Measurements from ENCODE around the gene VAV2. TPM values are rescaled to one million over a fixed set of nuclear protein-coding genes. Genes with fewer than 3 reads are reported as not detected.
"Not testable (repeated sequence)": the region's sequence is repeated elsewhere in the genome, so short reads cannot be mapped to it uniquely, and the experiment has no call there.

VAV2 gene
- total RNA-seq, 1 donor from 2014 or later = 52.0 TPM

GRCh38 chr9:133769511-133770075 lies 222.5 kb downstream of the VAV2 start:
- DNase-seq (ENCODE audit: low read depth) = no peak

- DNase-seq (ENCODE audit: low read depth) = no peak
Observed at GRCh38 chr9:133768859-133769510, 223.1 kb downstream of the VAV2 start.

- no peak for DNase-seq (ENCODE audit: low read depth)
Observed at GRCh38 chr9:133768371-133768858, 223.7 kb downstream of the VAV2 start.

GRCh38 chr9:133767625-133768024 lies 224.5 kb downstream of the VAV2 start:
- no peak for DNase-seq (ENCODE audit: low read depth)

GRCh38 chr9:133767008-133767407 lies 225.1 kb downstream of the VAV2 start:
- no peak for DNase-seq (ENCODE audit: low read depth)

- DNase-seq (ENCODE audit: low read depth) = not testable (repeated sequence)
Observed at GRCh38 chr9:133766234-133766633, 225.9 kb downstream of the VAV2 start.

GRCh38 chr9:133763272-133764183 lies 228.6 kb downstream of the VAV2 start:
- no peak for DNase-seq (ENCODE audit: low read depth)

GRCh38 chr9:133762488-133763271 lies 229.4 kb downstream of the VAV2 start:
- no peak for DNase-seq (ENCODE audit: low read depth)

GRCh38 chr9:133761641-133762248 lies 230.4 kb downstream of the VAV2 start:
- no peak for DNase-seq (ENCODE audit: low read depth)

GRCh38 chr9:133760713-133761290 lies 231.3 kb downstream of the VAV2 start:
- DNase-seq (ENCODE audit: low read depth) = no peak

GRCh38 chr9:133759946-133760345 lies 232.2 kb downstream of the VAV2 start:
- DNase-seq (ENCODE audit: low read depth) = no peak

GRCh38 chr9:133759146-133759900 lies 232.8 kb downstream of the VAV2 start:
- DNase-seq (ENCODE audit: low read depth) = no peak

GRCh38 chr9:133758228-133758627 lies 233.9 kb downstream of the VAV2 start:
- DNase-seq (ENCODE audit: low read depth) = no peak

- no peak for DNase-seq (ENCODE audit: low read depth)
Observed at GRCh38 chr9:133754688-133755227, 237.4 kb downstream of the VAV2 start.

GRCh38 chr9:133754187-133754586 lies 237.9 kb downstream of the VAV2 start:
- no peak for DNase-seq (ENCODE audit: low read depth)

GRCh38 chr9:133752739-133753446 lies 239.2 kb downstream of the VAV2 start:
- no peak for DNase-seq (ENCODE audit: low read depth)

- DNase-seq (ENCODE audit: low read depth) = no peak
Observed at GRCh38 chr9:133750982-133751649, 241.0 kb downstream of the VAV2 start.

GRCh38 chr9:133747309-133747708 lies 244.8 kb downstream of the VAV2 start:
- no peak for DNase-seq (ENCODE audit: low read depth)

GRCh38 chr9:133744528-133744927 lies 247.6 kb downstream of the VAV2 start:
- not testable (repeated sequence) for DNase-seq (ENCODE audit: low read depth)
